Right lobe of liver (tissue), 6 donors: ENCODE measurements around the gene NDNF. TPM values are rescaled to one million over a fixed set of nuclear protein-coding genes. Genes with fewer than 3 reads are reported as not detected.

Experiments
- ATAC-seq, 4 donors: fragments of 200-7000 bp; cut with Tn5 transposase; one replicate each; pipeline ENCODE4 v1.9.1; 2020; ENCODE audit warnings: mild to moderate bottlenecking in 4 of 4, moderate library complexity in 4 of 4
- DNase-seq, 3 donors: peaks; one replicate each; pipeline ENCODE4 v3.0.0-alpha.2; 2020
- H3K27ac ChIP-seq, 3 donors: fragments of 200-600 bp; one replicate each; pipeline ENCODE4 v1.8.0; 2022
- H3K27me3 ChIP-seq, 2 donors: fragments of 200-600 bp; one replicate each; pipeline ENCODE4 v1.8.0; 2022
- H3K36me3 ChIP-seq, 4 donors: fragments of 200-600 bp; sonication (generic) in 1 of 4; one replicate each; pipeline versions ENCODE4 v1.5.1 to v1.8.0; 2017 to 2022; ENCODE audit warnings: control low read depth in 1 of 4
- H3K4me1 ChIP-seq, 4 donors: fragments of 200-600 bp; sonication (generic) in 1 of 4; one replicate each; pipeline versions ENCODE4 v1.5.1 to v1.8.0; 2017 to 2022; ENCODE audit warnings: control low read depth in 1 of 4
- H3K4me3 ChIP-seq, 3 donors: fragments of 200-600 bp; one replicate each; pipeline ENCODE4 v1.8.0; 2022
- H3K9me3 ChIP-seq, 4 donors: fragments of 200-600 bp; sonication (generic) in 1 of 4; one replicate each; pipeline versions ENCODE4 v1.5.1 to v1.8.0; 2017 to 2022; ENCODE audit warnings: control low read depth in 1 of 4
- CTCF ChIP-seq, 4 donors: fragments of 200-600 bp in 3 of 4; fragments of 450-650 bp in 1 of 4; IDR thresholded peaks; one replicate each; pipeline versions ENCODE4 v1.5.1 to v1.8.0; 2016 to 2022; ENCODE audit warnings: antibody characterized with exemption in 4 of 4, mild to moderate bottlenecking in 2 of 4
- POLR2A ChIP-seq: fragments of 450-650 bp; IDR thresholded peaks from one replicate; pipeline ENCODE4 v1.6.1; 2017; ENCODE audit warnings: antibody characterized with exemption, mild to moderate bottlenecking
- WGBS: methylation state at CpG from one replicate; pipeline ENCODE4 v1.1.6; 2018; ENCODE audit warnings: low coverage, low lambda C conversion rate; ENCODE audit not compliant: insufficient coverage; ENCODE audit errors: missing lambda C conversion rate; 5-methylcytosine and 5-hydroxymethylcytosine counted together
- intact Hi-C, 2 donors: fragments of 100-400 bp; cut with DNase I; formaldehyde crosslinking; loops; one replicate each; pipeline versions ENCODE4 v1.11.2 to v1.14.1; 2022
- total RNA-seq, 6 experiments: library from RNA; depleted of rRNA in 2 of 6; stranded (reverse); fragments of >200 nt in 2 of 6; fragmentation: NEBNext Ultra II Directional in 3 of 6; extraction: Animal tissue kit (Norgen Biotek cat#: 25700) in 3 of 6; gene quantifications; one replicate each; pipeline versions ENCODE4 v1.1.0 to v1.2.4, GENCODE V29; 2016 to 2023
- donor health status: DM: no; HTN: yes; CAD: no.
- donor health status: DM: no; HTN: no; CAD: no.
- donor health status: DM: no; HTN: no; CAD: no.
- donor health status: DM: no; HTN: yes; CAD: no.
- donor health status: DM: no; HTN: yes; CAD: no.

NDNF gene
- total RNA-seq, 6 experiments from 2014 or later, result 0.27 to 0.77 (median 0.52) TPM

GRCh38 chr4:121061215-121061614 is 11.1 kb downstream of the NDNF start:
- Histone ChIP-seq H3K4me1 (no peaks in the 10 kb centered on the region), H3K9me3 (no peaks in the 10 kb centered on the region), H3K4me3 (no peak overlapping the region), H3K27ac (no peak overlapping the region), H3K36me3 (no peaks in the 10 kb centered on the region), H3K27me3 (no peaks in the 10 kb centered on the region)
- DNase-seq (no peak), ATAC-seq (no peak)
- WGBS, result 44% methylated on average over 9 of the region's 12 CpGs
- TF ChIP-seq CTCF (IDR thresholded peaks at IDR 0.05) (no peak), POLR2A (no peak)
- intact Hi-C loops, result no loop called here

GRCh38 chr4:121057466-121057922 is 14.8 kb downstream of the NDNF start:
- TF ChIP-seq CTCF (IDR thresholded peaks at IDR 0.05) (no peak), POLR2A (no peak)
- ATAC-seq (peak; percentile 59 to 87 (median 73)), DNase-seq (no peak)
- WGBS, result 11% methylated on average over 8 of the region's 9 CpGs
- H3K9me3 ChIP-seq, result no peaks in the 10 kb centered on the region
- H3K27ac ChIP-seq, result no peak overlapping the region
- H3K4me1 ChIP-seq, result no peaks in the 10 kb centered on the region
- intact Hi-C loops, result no loop called here
- no peaks in the 10 kb centered on the region for H3K36me3 ChIP-seq
- no peaks in the 10 kb centered on the region for H3K27me3 ChIP-seq
- H3K4me3 ChIP-seq, result no peak overlapping the region

GRCh38 chr4:121056066-121056465 is 16.3 kb downstream of the NDNF start:
- 59% methylated on average over 3 of the region's 3 CpGs for WGBS
- no peak for DNase-seq
- H3K9me3 ChIP-seq, result no peaks in the 10 kb centered on the region
- no peak overlapping the region for H3K4me3 ChIP-seq
- TF ChIP-seq CTCF (IDR thresholded peaks at IDR 0.05), result no peak
- TF ChIP-seq POLR2A, result no peak
- no peaks in the 10 kb centered on the region for H3K27me3 ChIP-seq
- intact Hi-C loops, result no loop called here
- no peak overlapping the region for H3K27ac ChIP-seq
- no peaks in the 10 kb centered on the region for H3K36me3 ChIP-seq
- ATAC-seq, result no peak
- no peaks in the 10 kb centered on the region for H3K4me1 ChIP-seq

GRCh38 chr4:121054373-121054772 is 18.0 kb downstream of the NDNF start:
- Histone ChIP-seq H3K27me3 (no peaks in the 10 kb centered on the region), H3K4me1 (no peaks in the 10 kb centered on the region), H3K4me3 (no peak overlapping the region), H3K9me3 (no peaks in the 10 kb centered on the region), H3K36me3 (no peaks in the 10 kb centered on the region), H3K27ac (no peak overlapping the region)
- TF ChIP-seq POLR2A, result no peak
- TF ChIP-seq CTCF (IDR thresholded peaks at IDR 0.05), result no peak
- ATAC-seq, result no peak
- DNase-seq, result no peak
- intact Hi-C loops, result no loop called here

- no peaks in the 10 kb centered on the region for H3K27me3 ChIP-seq
- no peaks in the 10 kb centered on the region for H3K9me3 ChIP-seq
- H3K27ac ChIP-seq, result no peak overlapping the region
- 53% methylated on average over 3 of the region's 3 CpGs for WGBS
- no peak for TF ChIP-seq CTCF (IDR thresholded peaks at IDR 0.05)
- no peak for TF ChIP-seq POLR2A
- DNase-seq, result no peak
- H3K4me1 ChIP-seq, result no peaks in the 10 kb centered on the region
- H3K4me3 ChIP-seq, result no peak overlapping the region
- no peaks in the 10 kb centered on the region for H3K36me3 ChIP-seq
- no peak for ATAC-seq
- intact Hi-C loops, result no loop called here
These were observed 18.7 kb downstream of the NDNF start for GRCh38 chr4:121053601-121054143.
